Measurements from ENCODE around the gene PIEZO2. TPM values are rescaled to one million over a fixed set of nuclear protein-coding genes. Genes with fewer than 3 reads are reported as not detected.
A peak's percentile ranks its signal among the peaks of the same experiment; 100 is the strongest.

Gene PIEZO2
- total RNA-seq, 1 experiment from 2014 or later, result 5.5 TPM

DNA sequence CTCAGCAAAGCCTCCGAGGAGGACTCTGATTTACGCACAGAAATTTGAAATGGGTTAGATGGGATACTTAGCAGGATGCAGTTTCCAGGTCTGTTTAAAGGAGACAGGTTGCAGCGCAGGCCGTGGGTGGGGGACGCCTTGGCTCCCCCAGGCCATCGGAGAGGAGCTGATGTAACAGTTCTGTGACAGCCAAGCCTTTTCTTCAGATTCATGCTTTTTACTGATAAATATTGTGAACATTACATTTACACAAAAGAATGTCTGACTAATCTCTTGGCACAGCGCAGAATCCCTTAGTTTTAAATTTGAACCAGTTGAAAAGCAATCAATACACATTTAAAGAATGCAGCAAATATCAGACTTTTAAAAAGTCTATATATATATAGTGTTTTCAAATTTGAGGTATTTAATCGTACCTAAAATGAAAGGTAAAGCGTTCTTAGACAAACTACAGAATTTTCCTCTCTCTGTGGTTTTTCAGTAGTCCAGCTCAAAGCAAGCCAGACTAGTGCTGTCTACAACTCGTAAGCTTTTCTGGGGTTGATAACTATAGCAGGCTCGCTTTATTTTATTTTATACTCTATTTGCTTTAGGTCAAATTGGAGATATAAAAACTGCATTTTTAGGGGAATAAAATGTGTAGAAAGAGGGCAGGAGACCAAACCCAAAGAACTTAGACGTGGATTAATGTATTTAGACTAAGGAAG is 221.9 kb downstream of the PIEZO2 start:
- intact Hi-C loops (cut with micrococcal nuclease; ENCODE audit: unreplicated experiment), result no loop called here
- H3K27me3 ChIP-seq (replicated peaks; ENCODE audit: insufficient read depth, low read depth, low read length, poor library complexity), result peaks cover 49% of the 10 kb centered on the region
- H3K9me3 ChIP-seq (ENCODE audit: low read depth, low read length, poor library complexity, severe bottlenecking), result no peaks in the 10 kb centered on the region
- CTCF ChIA-PET, result no interaction called here
- TF ChIP-seq EZH2 (IDR thresholded peaks at IDR 0.05; ENCODE audit: borderline replicate concordance, low read depth, low read length, poor library complexity, severe bottlenecking), result no peak
- TF ChIP-seq, protein P1, sequence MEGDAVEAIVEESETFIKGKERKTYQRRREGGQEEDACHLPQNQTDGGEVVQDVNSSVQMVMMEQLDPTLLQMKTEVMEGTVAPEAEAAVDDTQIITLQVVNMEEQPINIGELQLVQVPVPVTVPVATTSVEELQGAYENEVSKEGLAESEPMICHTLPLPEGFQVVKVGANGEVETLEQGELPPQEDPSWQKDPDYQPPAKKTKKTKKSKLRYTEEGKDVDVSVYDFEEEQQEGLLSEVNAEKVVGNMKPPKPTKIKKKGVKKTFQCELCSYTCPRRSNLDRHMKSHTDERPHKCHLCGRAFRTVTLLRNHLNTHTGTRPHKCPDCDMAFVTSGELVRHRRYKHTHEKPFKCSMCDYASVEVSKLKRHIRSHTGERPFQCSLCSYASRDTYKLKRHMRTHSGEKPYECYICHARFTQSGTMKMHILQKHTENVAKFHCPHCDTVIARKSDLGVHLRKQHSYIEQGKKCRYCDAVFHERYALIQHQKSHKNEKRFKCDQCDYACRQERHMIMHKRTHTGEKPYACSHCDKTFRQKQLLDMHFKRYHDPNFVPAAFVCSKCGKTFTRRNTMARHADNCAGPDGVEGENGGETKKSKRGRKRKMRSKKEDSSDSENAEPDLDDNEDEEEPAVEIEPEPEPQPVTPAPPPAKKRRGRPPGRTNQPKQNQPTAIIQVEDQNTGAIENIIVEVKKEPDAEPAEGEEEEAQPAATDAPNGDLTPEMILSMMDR (conservative IDR thresholded peaks at IDR 0.05; ENCODE audit: low read depth, low read length), result no peak
- no TSS peak for BruUV-seq (replicated peaks)
- H3K36me3 ChIP-seq (ENCODE audit: insufficient read depth, low read length, poor library complexity, severe bottlenecking), result no peaks in the 10 kb centered on the region
- H3K4me1 ChIP-seq (ENCODE audit: insufficient read depth, low read length, poor library complexity, severe bottlenecking), result peaks cover 19% of the 10 kb centered on the region
- no peak overlapping the region for H3K27ac ChIP-seq (ENCODE audit: low read depth, low read length, poor library complexity, severe bottlenecking)
- DNase-seq (ENCODE audit: low spot score), result peak; percentile 34
- POLR2A ChIA-PET (ENCODE audit: low non-redundant PET), result no interaction called here
- no peak overlapping the region for H3K4me3 ChIP-seq (ENCODE audit: low read depth, low read length, poor library complexity, severe bottlenecking)

DNA sequence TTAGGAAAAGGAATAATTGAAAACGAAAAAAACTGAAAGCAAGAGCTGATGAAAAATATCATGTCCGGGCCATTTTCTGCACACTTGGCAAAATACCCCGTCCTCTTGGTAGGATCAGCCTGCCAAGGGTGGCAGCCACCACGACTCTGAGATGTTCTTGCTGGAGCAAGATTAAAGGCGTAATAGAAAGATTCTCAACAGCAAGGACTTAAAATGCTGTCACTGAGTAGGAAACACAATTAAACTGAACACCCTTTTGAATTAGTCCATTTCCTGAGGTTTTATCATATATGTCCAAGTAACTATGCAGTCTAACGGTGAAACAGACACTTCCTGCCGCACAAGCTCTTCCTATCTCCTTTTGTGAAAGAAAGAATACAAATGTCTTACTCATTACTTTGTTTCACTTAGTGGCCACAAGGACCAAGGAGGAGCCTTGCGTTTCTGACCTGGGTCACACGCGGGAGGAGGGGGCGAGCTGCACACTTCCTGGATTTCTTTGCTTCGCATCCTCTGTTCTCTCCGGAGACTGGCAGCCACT is 222.7 kb downstream of the PIEZO2 start:
- POLR2A ChIA-PET (ENCODE audit: low non-redundant PET), result no interaction called here
- peak; percentile 72 for DNase-seq (ENCODE audit: low spot score)
- Histone ChIP-seq H3K27me3 (replicated peaks; ENCODE audit: insufficient read depth, low read depth, low read length, poor library complexity) (peaks cover 52% of the 10 kb centered on the region), H3K27ac (ENCODE audit: low read depth, low read length, poor library complexity, severe bottlenecking) (no peak overlapping the region), H3K36me3 (ENCODE audit: insufficient read depth, low read length, poor library complexity, severe bottlenecking) (no peaks in the 10 kb centered on the region), H3K9me3 (ENCODE audit: low read depth, low read length, poor library complexity, severe bottlenecking) (no peaks in the 10 kb centered on the region), H3K4me3 (ENCODE audit: low read depth, low read length, poor library complexity, severe bottlenecking) (no peak overlapping the region), H3K4me1 (ENCODE audit: insufficient read depth, low read length, poor library complexity, severe bottlenecking) (peaks cover 19% of the 10 kb centered on the region)
- CTCF ChIA-PET, result no interaction called here
- intact Hi-C loops (cut with micrococcal nuclease; ENCODE audit: unreplicated experiment), result no loop called here
- no peak for TF ChIP-seq EZH2 (IDR thresholded peaks at IDR 0.05; ENCODE audit: borderline replicate concordance, low read depth, low read length, poor library complexity, severe bottlenecking)
- TF ChIP-seq, protein P1 (conservative IDR thresholded peaks at IDR 0.05; ENCODE audit: low read depth, low read length), result no peak
- BruUV-seq (replicated peaks), result no TSS peak

DNA sequence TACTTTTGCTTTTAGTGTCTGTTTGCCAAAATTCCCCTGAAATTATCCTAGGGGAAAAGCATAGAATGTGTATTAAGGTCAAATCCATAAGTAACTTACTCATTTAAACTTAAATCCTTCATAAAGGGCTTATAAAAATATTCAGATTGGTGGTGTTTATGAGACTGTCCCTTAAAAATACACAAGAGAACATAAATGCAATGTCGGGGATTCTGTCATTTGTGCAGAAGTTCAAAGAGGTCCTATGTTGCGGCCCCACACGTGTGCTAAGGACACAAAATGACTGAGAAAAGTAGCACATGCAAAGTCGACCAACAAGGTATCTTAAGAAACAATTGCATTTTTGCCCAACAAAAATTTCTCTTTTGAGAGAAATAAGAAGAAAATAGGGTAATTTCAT is 225.1 kb downstream of the PIEZO2 start:
- intact Hi-C loops (cut with micrococcal nuclease; ENCODE audit: unreplicated experiment), result no loop called here
- Histone ChIP-seq H3K4me3 (ENCODE audit: low read depth, low read length, poor library complexity, severe bottlenecking) (no peak overlapping the region), H3K27me3 (replicated peaks; ENCODE audit: insufficient read depth, low read depth, low read length, poor library complexity) (peaks cover 56% of the 10 kb centered on the region), H3K36me3 (ENCODE audit: insufficient read depth, low read length, poor library complexity, severe bottlenecking) (no peaks in the 10 kb centered on the region), H3K9me3 (ENCODE audit: low read depth, low read length, poor library complexity, severe bottlenecking) (no peaks in the 10 kb centered on the region), H3K4me1 (ENCODE audit: insufficient read depth, low read length, poor library complexity, severe bottlenecking) (peaks cover 31% of the 10 kb centered on the region), H3K27ac (ENCODE audit: low read depth, low read length, poor library complexity, severe bottlenecking) (no peak overlapping the region)
- ChIA-PET POLR2A (ENCODE audit: low non-redundant PET) (no interaction called here), CTCF (no interaction called here)
- TF ChIP-seq EZH2 (IDR thresholded peaks at IDR 0.05; ENCODE audit: borderline replicate concordance, low read depth, low read length, poor library complexity, severe bottlenecking), result no peak
- TF ChIP-seq, protein P1 (conservative IDR thresholded peaks at IDR 0.05; ENCODE audit: low read depth, low read length), result no peak
- DNase-seq (ENCODE audit: low spot score), result no peak
- BruUV-seq (replicated peaks), result no TSS peak
